ENCODE results near the gene C15orf40.
"Not testable (repeated sequence)": the region's sequence is repeated elsewhere in the genome, so short reads cannot be mapped to it uniquely, and the experiment has no call there.

Gene C15orf40

GRCh38 chr15:83011271-83012075 is at the start of gene C15orf40:
Gene C15orf40, minus strand, starts transcription at chr15:83011639. Its CDS starts 32 bp downstream, at chr15:83011607.
- peak; percentile 92 for DNase-seq

GRCh38 chr15:83057696-83058376 is 46.4 kb upstream of the C15orf40 start:
- no peak for DNase-seq

GRCh38 chr15:83057002-83057401 is 45.6 kb upstream of the C15orf40 start:
- DNase-seq: no peak

GRCh38 chr15:83053151-83053550 is 41.7 kb upstream of the C15orf40 start:
- DNase-seq: no peak

GRCh38 chr15:83046558-83047127 is 35.2 kb upstream of the C15orf40 start:
- DNase-seq: no peak

- DNase-seq: no peak
Observed at GRCh38 chr15:83044156-83044555, 32.7 kb upstream of the C15orf40 start.

- DNase-seq: no peak
Observed at GRCh38 chr15:83039206-83039605, 27.8 kb upstream of the C15orf40 start.

- no peak for DNase-seq
Observed at GRCh38 chr15:83036253-83036652, 24.8 kb upstream of the C15orf40 start.

GRCh38 chr15:83031234-83031633 is 19.8 kb upstream of the C15orf40 start:
- not testable (repeated sequence) for DNase-seq

- DNase-seq: no peak
Observed at GRCh38 chr15:83030021-83030420, 18.6 kb upstream of the C15orf40 start.

GRCh38 chr15:83018436-83018835 is 7.0 kb upstream of the C15orf40 start:
- no peak for DNase-seq

GRCh38 chr15:83016906-83017305 is 5.5 kb upstream of the C15orf40 start:
- no peak for DNase-seq

- no peak for DNase-seq
Observed at GRCh38 chr15:83015361-83015760, 3.9 kb upstream of the C15orf40 start.

- no peak for DNase-seq
Observed at GRCh38 chr15:83014205-83014653, 2.8 kb upstream of the C15orf40 start.

GRCh38 chr15:83012636-83013035 is 1.2 kb upstream of the C15orf40 start:
- DNase-seq: no peak

GRCh38 chr15:83012076-83012426 is 612 bp upstream of the C15orf40 start:
- DNase-seq: no peak

- DNase-seq: peak; percentile 73
Observed at GRCh38 chr15:83010709-83011270, 649 bp downstream of the C15orf40 start.

GRCh38 chr15:83000672-83001031 is 10.8 kb downstream of the C15orf40 start:
- DNase-seq: not testable (repeated sequence)

- peak; percentile 25 for DNase-seq
Observed at GRCh38 chr15:82999905-83000671, 11.4 kb downstream of the C15orf40 start.

GRCh38 chr15:82999426-82999825 is 12.0 kb downstream of the C15orf40 start:
- DNase-seq: no peak

GRCh38 chr15:82995938-82996337 is 15.5 kb downstream of the C15orf40 start:
- DNase-seq: no peak

GRCh38 chr15:82995076-82995475 is 16.4 kb downstream of the C15orf40 start:
- no peak for DNase-seq

- DNase-seq: no peak
Observed at GRCh38 chr15:82993144-82993543, 18.3 kb downstream of the C15orf40 start.

Data from CD4-positive, alpha-beta T cell treated with Interleukin-17A for 4 hours (primary cell).